Stimulated activated CD8-positive, alpha-beta memory T cell treated with anti-CD3 and anti-CD28 coated beads, Interleukin-12 subunit alpha, Interleukin-12 subunit beta, amount 100 ng/mL, for 24 hours (primary cell): Measurements from ENCODE around the gene SNX33.

Source experiments
- DNase-seq: peaks from one replicate; pipeline ENCODE4 v3.0.0-alpha.2; 2020; ENCODE audit errors: extremely low read depth

Gene SNX33

GRCh38 chr15:75641603-75642002 lies 6.1 kb upstream of the SNX33 start:
- no peak for DNase-seq

GRCh38 chr15:75644376-75644775 lies 3.3 kb upstream of the SNX33 start:
- no peak for DNase-seq

- DNase-seq = no peak
These were observed 1.4 kb upstream of the SNX33 start for GRCh38 chr15:75646112-75646943.

- no peak for DNase-seq
These were observed 758 bp upstream of the SNX33 start for GRCh38 chr15:75646944-75647364.

GRCh38 chr15:75648156-75649000 lies 666 bp downstream of the SNX33 start:
- DNase-seq = no peak

- DNase-seq = no peak
These were observed 1.5 kb downstream of the SNX33 start for GRCh38 chr15:75649045-75649761.

GRCh38 chr15:75649848-75650247 lies 2.1 kb downstream of the SNX33 start:
- DNase-seq = no peak

GRCh38 chr15:75650908-75651809 lies 3.4 kb downstream of the SNX33 start:
- no peak for DNase-seq

GRCh38 chr15:75651810-75652543 lies 4.3 kb downstream of the SNX33 start:
- no peak for DNase-seq

GRCh38 chr15:75653347-75653913 lies 5.7 kb downstream of the SNX33 start:
- no peak for DNase-seq

GRCh38 chr15:75654201-75654907 lies 6.6 kb downstream of the SNX33 start:
- DNase-seq = no peak

GRCh38 chr15:75655931-75656330 lies 8.2 kb downstream of the SNX33 start:
- DNase-seq = no peak

GRCh38 chr15:75656331-75656730 lies 8.6 kb downstream of the SNX33 start:
- DNase-seq = no peak

- DNase-seq = no peak
These were observed 9.1 kb downstream of the SNX33 start for GRCh38 chr15:75656813-75657212.

GRCh38 chr15:75659141-75659771 lies 11.5 kb downstream of the SNX33 start:
- no peak for DNase-seq

GRCh38 chr15:75659928-75660645 lies 12.4 kb downstream of the SNX33 start:
- no peak for DNase-seq

- no peak for DNase-seq
These were observed 13.5 kb downstream of the SNX33 start for GRCh38 chr15:75661100-75661755.

GRCh38 chr15:75661756-75662140 lies 14.0 kb downstream of the SNX33 start:
- no peak for DNase-seq
